OCI-LY1 (cell line): ENCODE data around the gene SPTLC2.

Experiments
- H2AFZ ChIP-seq: fragments of 200-600 bp; sonication (generic), shearing (Covaris generic); 2 replicates; pipeline ENCODE4 v1.6.0; 2014; ENCODE audit warnings: antibody characterized with exemption, mild to moderate bottlenecking, low read length
- H3F3A ChIP-seq: fragments of 200-600 bp; sonication (generic), shearing (Covaris generic); 2 replicates; pipeline ENCODE4 v1.6.0; 2014; ENCODE audit warnings: mild to moderate bottlenecking, antibody characterized with exemption, low read length, moderate library complexity; ENCODE audit not compliant: insufficient read depth
- H3K27ac ChIP-seq: fragments of 200-600 bp; sonication (generic); 2 replicates; pipeline ENCODE4 v1.5.1; 2014; ENCODE audit warnings: low read length, mixed run types, mild to moderate bottlenecking, low read depth; ENCODE audit not compliant: poor library complexity, severe bottlenecking
- H3K27me3 ChIP-seq: fragments of 200-600 bp; sonication (generic); 2 replicates; pipeline ENCODE4 v1.6.0; 2014; ENCODE audit warnings: antibody characterized with exemption, mild to moderate bottlenecking, low read length, moderate library complexity; ENCODE audit not compliant: insufficient read depth
- H3K36me3 ChIP-seq: fragments of 200-600 bp; sonication (generic); 2 replicates; pipeline ENCODE4 v1.6.1; 2014; ENCODE audit warnings: mild to moderate bottlenecking, antibody characterized with exemption, low read length, moderate library complexity, mixed read lengths; ENCODE audit not compliant: insufficient read depth
- H3K4me1 ChIP-seq: fragments of 200-600 bp; sonication (generic); 2 replicates; pipeline ENCODE4 v1.5.1; 2014; ENCODE audit warnings: mild to moderate bottlenecking, low read length, moderate library complexity; ENCODE audit not compliant: insufficient read depth, severe bottlenecking
- H3K4me2 ChIP-seq: fragments of 200-600 bp; sonication (generic), shearing (Covaris generic); 2 replicates; pipeline ENCODE4 v1.6.1; 2014; ENCODE audit warnings: low read length
- H3K4me3 ChIP-seq: fragments of 200-600 bp; sonication (generic); 2 replicates; pipeline ENCODE4 v1.5.1; 2014; ENCODE audit warnings: low read length, low read depth, mild to moderate bottlenecking, mixed read lengths; ENCODE audit not compliant: poor library complexity, severe bottlenecking
- H3K79me2 ChIP-seq: fragments of 200-600 bp; shearing (Covaris generic); 2 replicates; pipeline ENCODE4 v1.6.1; 2016; ENCODE audit warnings: mixed run types, low read length, mixed read lengths; ENCODE audit not compliant: insufficient read depth
- H3K9ac ChIP-seq: fragments of 200-600 bp; sonication (generic), shearing (Covaris generic); 2 replicates; pipeline ENCODE4 v1.6.1; 2014; ENCODE audit warnings: mild to moderate bottlenecking, low read length, mixed read lengths
- H3K9me2 ChIP-seq: fragments of 200-600 bp; sonication (generic), shearing (Covaris generic); 2 replicates; pipeline ENCODE4 v1.6.1; 2014; ENCODE audit warnings: low read depth, mild to moderate bottlenecking, low read length, mixed read lengths
- H3K9me3 ChIP-seq: fragments of 200-600 bp; shearing (Covaris generic); 2 replicates; pipeline ENCODE4 v1.6.1; 2014; ENCODE audit warnings: low read length, mixed read lengths
- H4K20me1 ChIP-seq: fragments of 200-600 bp; sonication (generic), shearing (Covaris generic); 2 replicates; pipeline ENCODE4 v1.6.0; 2016; ENCODE audit warnings: mild to moderate bottlenecking, low read length; ENCODE audit not compliant: insufficient read depth
- CTCF ChIP-seq: fragments of 200-600 bp; sonication (generic), shearing (Covaris generic); IDR thresholded peaks from 2 replicates; pipeline ENCODE4 v1.5.1; 2017; ENCODE audit warnings: mild to moderate bottlenecking, antibody characterized with exemption, low read length, moderate library complexity, mixed read lengths
- EZH2 ChIP-seq: fragments of 200-600 bp; sonication (generic), shearing (Covaris generic); IDR thresholded peaks from 2 replicates; pipeline ENCODE4 v1.8.0; 2017; ENCODE audit warnings: borderline replicate concordance, mixed run types, mild to moderate bottlenecking, antibody characterized with exemption, low read length, moderate library complexity, mixed read lengths

Gene SPTLC2

GRCh38 chr14:77469539-77469938, 146.9 kb downstream of the SPTLC2 start:
- H2AFZ ChIP-seq: no peak overlapping the region
- no peak overlapping the region for H3K4me2 ChIP-seq
- peaks cover 55% of the 10 kb centered on the region for H3K36me3 ChIP-seq
- H3K9me2 ChIP-seq: no peaks in the 10 kb centered on the region
- H3K4me3 ChIP-seq: no peak overlapping the region
- H4K20me1 ChIP-seq: no peaks in the 10 kb centered on the region
- no peak overlapping the region for H3K9ac ChIP-seq
- no peak overlapping the region for H3K27ac ChIP-seq
- no peaks in the 10 kb centered on the region for H3F3A ChIP-seq
- no peaks in the 10 kb centered on the region for H3K4me1 ChIP-seq
- no peaks in the 10 kb centered on the region for H3K9me3 ChIP-seq
- no peaks in the 10 kb centered on the region for H3K79me2 ChIP-seq
- TF ChIP-seq EZH2 (no peak), CTCF (no peak)
- H3K27me3 ChIP-seq: no peaks in the 10 kb centered on the region

GRCh38 chr14:77469067-77469505, 147.4 kb downstream of the SPTLC2 start:
- TF ChIP-seq EZH2: no peak
- no peak for TF ChIP-seq CTCF
- Histone ChIP-seq H3K36me3 (peaks cover 60% of the 10 kb centered on the region), H3K27me3 (no peaks in the 10 kb centered on the region), H3K79me2 (no peaks in the 10 kb centered on the region), H3K9ac (no peak overlapping the region), H3F3A (no peaks in the 10 kb centered on the region), H3K9me3 (no peaks in the 10 kb centered on the region), H3K9me2 (no peaks in the 10 kb centered on the region), H3K4me1 (no peaks in the 10 kb centered on the region), H3K4me3 (no peak overlapping the region), H3K27ac (no peak overlapping the region), H4K20me1 (no peaks in the 10 kb centered on the region), H3K4me2 (no peak overlapping the region), H2AFZ (no peak overlapping the region)

DNA sequence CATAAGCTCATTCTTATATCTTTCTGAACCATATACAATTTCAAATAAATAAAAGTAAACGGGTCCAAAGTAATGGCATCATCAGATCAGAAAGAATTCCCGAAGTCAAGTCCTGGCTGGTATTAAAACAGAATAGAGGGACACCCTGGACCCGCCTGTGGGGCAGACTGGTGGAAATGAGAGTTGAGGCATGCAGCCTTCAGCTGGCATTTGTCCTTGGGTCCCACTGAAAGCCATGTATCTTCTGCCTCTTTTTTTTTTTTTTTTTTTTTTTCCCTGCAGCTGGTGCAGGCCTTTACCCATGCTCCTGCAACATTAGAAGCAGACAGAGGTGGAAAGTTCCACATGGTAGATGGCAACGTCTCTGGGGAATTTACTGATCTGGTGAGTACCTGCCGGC, 148.6 kb downstream of the SPTLC2 start:
- Histone ChIP-seq H3K27ac (no peak overlapping the region), H3K79me2 (no peaks in the 10 kb centered on the region), H3K4me3 (no peak overlapping the region), H3F3A (no peaks in the 10 kb centered on the region), H2AFZ (no peak overlapping the region), H3K9ac (no peak overlapping the region), H3K4me2 (no peak overlapping the region), H3K9me3 (no peaks in the 10 kb centered on the region), H3K4me1 (no peaks in the 10 kb centered on the region), H3K9me2 (no peaks in the 10 kb centered on the region), H3K27me3 (no peaks in the 10 kb centered on the region), H3K36me3 (peaks cover 72% of the 10 kb centered on the region), H4K20me1 (no peaks in the 10 kb centered on the region)
- no peak for TF ChIP-seq EZH2
- no peak for TF ChIP-seq CTCF
